MM.1S (cell line): ENCODE measurements around the gene PIGC.

Experiments
- DNase-seq: peaks from one replicate; pipeline ENCODE4 v3.0.0-alpha.2; 2015
- H2AFZ ChIP-seq: fragments of 300-600 bp; sonication (generic); 2 replicates; pipeline ENCODE4 v1.6.0; 2016; ENCODE audit warnings: antibody characterized with exemption, low read length
- H3F3A ChIP-seq: fragments of 300-600 bp; sonication (generic); 2 replicates; pipeline ENCODE4 v1.6.1; 2016; ENCODE audit warnings: mild to moderate bottlenecking, antibody characterized with exemption, low read length, moderate library complexity, mixed read lengths; ENCODE audit not compliant: insufficient read depth
- H3K27ac ChIP-seq: fragments of 300-600 bp; sonication (generic); 2 replicates; pipeline ENCODE4 v1.5.1; 2016; ENCODE audit warnings: mild to moderate bottlenecking, low read length
- H3K27me3 ChIP-seq: fragments of 300-600 bp; sonication (generic); replicated peaks from 2 replicates; pipeline ENCODE4 v1.6.0; 2016; ENCODE audit warnings: low read length; ENCODE audit not compliant: insufficient read depth
- H3K36me3 ChIP-seq: fragments of 300-600 bp; sonication (generic); replicated peaks from 2 replicates; pipeline ENCODE4 v1.6.1; 2016; ENCODE audit warnings: mild to moderate bottlenecking, low read length, mixed read lengths; ENCODE audit not compliant: insufficient read depth
- H3K4me1 ChIP-seq: fragments of 300-600 bp; sonication (generic); 2 replicates; pipeline ENCODE4 v1.6.1; 2016; ENCODE audit warnings: low read length, mixed read lengths
- H3K4me2 ChIP-seq: fragments of 300-600 bp; sonication (generic); 2 replicates; pipeline ENCODE4 v1.6.0; 2016; ENCODE audit warnings: low read depth, low read length
- H3K4me3 ChIP-seq: fragments of 300-600 bp; sonication (generic); 2 replicates; pipeline ENCODE4 v1.5.1; 2016; ENCODE audit warnings: low read length, mixed read lengths
- H3K79me2 ChIP-seq: fragments of 300-600 bp; sonication (generic); 2 replicates; pipeline ENCODE4 v1.6.1; 2016; ENCODE audit warnings: mixed run types, low read length, mixed read lengths
- H3K9ac ChIP-seq: fragments of 300-600 bp; sonication (generic); 2 replicates; pipeline ENCODE4 v1.6.1; 2016; ENCODE audit warnings: low read length, mixed read lengths
- H3K9me2 ChIP-seq: fragments of 300-600 bp; sonication (generic); replicated peaks from 2 replicates; pipeline ENCODE4 v1.6.1; 2016; ENCODE audit warnings: mild to moderate bottlenecking, low read length, mixed read lengths; ENCODE audit not compliant: insufficient read depth
- H3K9me3 ChIP-seq: fragments of 300-600 bp; sonication (generic); replicated peaks from 2 replicates; pipeline ENCODE4 v1.6.1; 2016; ENCODE audit warnings: mild to moderate bottlenecking, low read length, mixed read lengths; ENCODE audit not compliant: insufficient read depth
- H4K20me1 ChIP-seq: fragments of 300-600 bp; sonication (generic); 2 replicates; pipeline ENCODE4 v1.6.1; 2016; ENCODE audit warnings: mild to moderate bottlenecking, low read length, moderate library complexity, mixed read lengths; ENCODE audit not compliant: insufficient read depth
- CTCF ChIP-seq: fragments of 300-600 bp; sonication (generic); IDR thresholded peaks from 2 replicates; pipeline ENCODE4 v1.5.1; 2016; ENCODE audit warnings: antibody characterized with exemption, low read length, mixed read lengths
- EZH2 ChIP-seq: fragments of 300-600 bp; sonication (generic); optimal IDR thresholded peaks from 2 replicates; pipeline ENCODE3; 2017; ENCODE audit warnings: low read depth, mild to moderate bottlenecking, antibody characterized with exemption, low read length, mixed read lengths
- EZH2phosphoT487 ChIP-seq: fragments of 300-600 bp; sonication (generic); IDR thresholded peaks from 2 replicates; pipeline ENCODE4 v1.6.1; 2018; ENCODE audit warnings: antibody characterized with exemption, low read length

The PIGC gene

DNA sequence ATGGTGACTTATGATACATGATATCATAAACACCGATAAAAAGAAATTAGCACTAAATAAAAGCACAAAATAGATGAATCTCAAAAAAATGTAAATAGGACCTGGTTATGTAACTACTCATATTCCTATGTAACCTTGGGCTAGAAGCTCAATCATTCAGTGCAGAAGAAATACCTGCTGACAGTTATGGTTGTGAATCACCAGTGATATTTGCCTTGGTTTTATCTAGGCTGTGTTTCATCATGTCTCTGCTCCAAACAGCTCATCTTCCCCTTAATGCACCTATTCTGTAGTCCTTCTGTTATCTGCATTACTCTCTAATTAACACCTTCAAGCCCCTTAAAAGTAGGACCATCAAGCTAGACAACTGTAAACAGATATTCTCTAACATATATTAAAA is 16.3 kb upstream of the PIGC start:
- H3K27ac ChIP-seq = no peak overlapping the region
- H3K4me2 ChIP-seq = no peak overlapping the region
- H3K36me3 ChIP-seq = no peaks in the 10 kb centered on the region
- no peaks in the 10 kb centered on the region for H4K20me1 ChIP-seq
- TF ChIP-seq EZH2 = no peak
- no peak for TF ChIP-seq EZH2phosphoT487
- TF ChIP-seq CTCF = no peak
- no peaks in the 10 kb centered on the region for H3K27me3 ChIP-seq
- no peaks in the 10 kb centered on the region for H3K9me3 ChIP-seq
- H3K4me1 ChIP-seq = no peaks in the 10 kb centered on the region
- no peak overlapping the region for H3K9ac ChIP-seq
- no peaks in the 10 kb centered on the region for H3K79me2 ChIP-seq
- no peaks in the 10 kb centered on the region for H3K9me2 ChIP-seq
- no peak for DNase-seq
- no peak overlapping the region for H3K4me3 ChIP-seq
- no peak overlapping the region for H2AFZ ChIP-seq
- H3F3A ChIP-seq = no peaks in the 10 kb centered on the region

- Histone ChIP-seq H3K9me2 (no peaks in the 10 kb centered on the region), H3K27ac (no peak overlapping the region), H3K4me3 (no peak overlapping the region), H3K79me2 (no peaks in the 10 kb centered on the region), H3K4me1 (no peaks in the 10 kb centered on the region), H3F3A (no peaks in the 10 kb centered on the region), H3K9me3 (no peaks in the 10 kb centered on the region), H3K27me3 (no peaks in the 10 kb centered on the region), H2AFZ (no peak overlapping the region), H3K36me3 (no peaks in the 10 kb centered on the region), H3K4me2 (no peak overlapping the region), H4K20me1 (no peaks in the 10 kb centered on the region), H3K9ac (no peak overlapping the region)
- TF ChIP-seq EZH2phosphoT487 = no peak
- TF ChIP-seq CTCF = no peak
- no peak for TF ChIP-seq EZH2
- DNase-seq = no peak
Observed at GRCh38 chr1:172457479-172458130, 13.7 kb upstream of the PIGC start.

DNA sequence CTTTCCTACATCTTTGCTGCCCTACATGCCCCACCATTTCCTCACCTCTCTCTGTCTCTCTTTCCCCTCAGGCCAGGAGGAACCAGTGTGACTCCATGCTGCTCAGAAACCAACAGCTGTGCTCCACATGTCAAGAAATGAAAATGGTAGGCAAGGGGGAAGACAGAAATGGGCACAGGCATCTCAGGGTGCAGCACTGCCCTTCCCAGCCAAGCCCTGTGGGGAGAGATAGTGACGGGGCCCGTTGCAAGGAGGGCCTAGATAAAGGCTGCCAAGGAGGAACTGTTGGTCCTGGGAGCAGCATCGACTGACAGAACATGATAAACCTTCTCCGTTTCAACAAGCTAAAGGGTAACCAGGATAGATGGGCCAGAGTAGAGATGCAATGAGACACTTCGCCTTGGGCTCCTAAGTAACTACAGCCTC is 12.5 kb upstream of the PIGC start:
- no peaks in the 10 kb centered on the region for H3K4me1 ChIP-seq
- no peaks in the 10 kb centered on the region for H4K20me1 ChIP-seq
- TF ChIP-seq CTCF = no peak
- TF ChIP-seq EZH2 = no peak
- no peak for TF ChIP-seq EZH2phosphoT487
- H3F3A ChIP-seq = no peaks in the 10 kb centered on the region
- no peaks in the 10 kb centered on the region for H3K9me2 ChIP-seq
- H3K79me2 ChIP-seq = no peaks in the 10 kb centered on the region
- no peak overlapping the region for H3K9ac ChIP-seq
- no peaks in the 10 kb centered on the region for H3K36me3 ChIP-seq
- H2AFZ ChIP-seq = no peak overlapping the region
- H3K27me3 ChIP-seq = no peaks in the 10 kb centered on the region
- H3K4me2 ChIP-seq = no peak overlapping the region
- no peaks in the 10 kb centered on the region for H3K9me3 ChIP-seq
- no peak overlapping the region for H3K27ac ChIP-seq
- H3K4me3 ChIP-seq = no peak overlapping the region
- no peak for DNase-seq
